ENCODE data around the gene C11orf98. TPM values are rescaled to one million over a fixed set of nuclear protein-coding genes. Genes with fewer than 3 reads are reported as not detected.
A peak's percentile ranks its signal among the peaks of the same experiment; 100 is the strongest.

The C11orf98 gene
- total RNA-seq, 2 experiments from 2014 or later: 105 to 148 TPM

GRCh38 chr11:62647609-62648005, 17.4 kb downstream of the C11orf98 start:
- Histone ChIP-seq H3K27ac (ENCODE audit: low read depth, low read length, poor library complexity, severe bottlenecking) (no peak overlapping the region), H2AFZ (ENCODE audit: low read length) (no peak overlapping the region), H3K4me2 (ENCODE audit: low read length) (no peak overlapping the region), H3K4me3 (ENCODE audit: low read depth, low read length, poor library complexity, severe bottlenecking) (no peak overlapping the region), H3K36me3 (ENCODE audit: insufficient read depth, low read length) (peaks cover 50% of the 10 kb centered on the region), H3K9me2 (ENCODE audit: insufficient read depth, low read length) (no peaks in the 10 kb centered on the region), H4K20me1 (ENCODE audit: insufficient read depth, low read length) (no peaks in the 10 kb centered on the region), H3K79me2 (ENCODE audit: insufficient read depth, low read depth, low read length) (peaks cover 54% of the 10 kb centered on the region), H3K9me3 (ENCODE audit: low read length) (no peaks in the 10 kb centered on the region), H3K4me1 (ENCODE audit: insufficient read depth, low read length, poor library complexity, severe bottlenecking) (peaks cover 29% of the 10 kb centered on the region)
- intact Hi-C loops (cut with micrococcal nuclease; ENCODE audit: unreplicated experiment): no loop called here
- ChIA-PET POLR2A (interaction anchor here (0.6 kb wide), 1 partner anchor 57 kb away, joined by 10 read pairs; no protein-coding TSS in a partner anchor), CTCF (ENCODE audit: unreplicated experiment) (no interaction called here)
- TF ChIP-seq EZH2phosphoT487 (IDR thresholded peaks at IDR 0.05; ENCODE audit: borderline replicate concordance, low read depth, low read length) (no peak), CTCF (conservative IDR thresholded peaks at IDR 0.05; ENCODE audit: low read length) (no peak)
- DNase-seq (ENCODE audit: low spot score): no peak
- BruUV-seq (replicated peaks): no TSS peak

GRCh38 chr11:62646825-62647608, 18.0 kb downstream of the C11orf98 start:
- H3K4me1 ChIP-seq (ENCODE audit: insufficient read depth, low read length, poor library complexity, severe bottlenecking): peaks cover 29% of the 10 kb centered on the region
- peak overlapping the region; percentile 25 for H3K4me3 ChIP-seq (ENCODE audit: low read depth, low read length, poor library complexity, severe bottlenecking)
- no peak for DNase-seq (ENCODE audit: low spot score)
- peak overlapping the region; percentile 44 for H3K4me2 ChIP-seq (ENCODE audit: low read length)
- no peak for TF ChIP-seq CTCF (conservative IDR thresholded peaks at IDR 0.05; ENCODE audit: low read length)
- no peak for TF ChIP-seq EZH2phosphoT487 (IDR thresholded peaks at IDR 0.05; ENCODE audit: borderline replicate concordance, low read depth, low read length)
- intact Hi-C loops (cut with micrococcal nuclease; ENCODE audit: unreplicated experiment): loop anchor here (1.0 kb wide), 2 partner anchors 114 to 194 kb away; partner anchors contain the start of gene POLR2G
- no peak overlapping the region for H2AFZ ChIP-seq (ENCODE audit: low read length)
- H3K36me3 ChIP-seq (ENCODE audit: insufficient read depth, low read length): peaks cover 55% of the 10 kb centered on the region
- no peaks in the 10 kb centered on the region for H3K9me2 ChIP-seq (ENCODE audit: insufficient read depth, low read length)
- CTCF ChIA-PET (ENCODE audit: unreplicated experiment): interaction anchor here (0.6 to 0.9 kb wide), 3 partner anchors 55 to 1538 kb away, joined by 3 to 10 read pairs (median 7); no protein-coding TSS in a partner anchor
- no peaks in the 10 kb centered on the region for H3K9me3 ChIP-seq (ENCODE audit: low read length)
- no peaks in the 10 kb centered on the region for H4K20me1 ChIP-seq (ENCODE audit: insufficient read depth, low read length)
- H3K79me2 ChIP-seq (ENCODE audit: insufficient read depth, low read depth, low read length): peaks cover 54% of the 10 kb centered on the region
- no TSS peak for BruUV-seq (replicated peaks)
- H3K27ac ChIP-seq (ENCODE audit: low read depth, low read length, poor library complexity, severe bottlenecking): no peak overlapping the region
- POLR2A ChIA-PET: interaction anchor here (0.6 to 1.7 kb wide), 6 partner anchors 10 to 57 kb away, joined by 4 to 20 read pairs (median 8); partner anchors contain the start of genes C11orf98 and CSKMT

Measured in OCI-LY7 (cell line).